NCI-H446 treated with DMSO at 0.1 percent for 48 hours (cell line): Measurements from ENCODE around the gene NUSAP1.
"Not testable (repeated sequence)": the region's sequence is repeated elsewhere in the genome, so short reads cannot be mapped to it uniquely, and the experiment has no call there.

ENCODE experiments used
- DNase-seq: peaks from one replicate; lab custom pipeline; 2025; lab: John Stamatoyannopoulos, UW

NUSAP1 gene, protein sequence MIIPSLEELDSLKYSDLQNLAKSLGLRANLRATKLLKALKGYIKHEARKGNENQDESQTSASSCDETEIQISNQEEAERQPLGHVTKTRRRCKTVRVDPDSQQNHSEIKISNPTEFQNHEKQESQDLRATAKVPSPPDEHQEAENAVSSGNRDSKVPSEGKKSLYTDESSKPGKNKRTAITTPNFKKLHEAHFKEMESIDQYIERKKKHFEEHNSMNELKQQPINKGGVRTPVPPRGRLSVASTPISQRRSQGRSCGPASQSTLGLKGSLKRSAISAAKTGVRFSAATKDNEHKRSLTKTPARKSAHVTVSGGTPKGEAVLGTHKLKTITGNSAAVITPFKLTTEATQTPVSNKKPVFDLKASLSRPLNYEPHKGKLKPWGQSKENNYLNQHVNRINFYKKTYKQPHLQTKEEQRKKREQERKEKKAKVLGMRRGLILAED

GRCh38 chr15:41332194-41333025 is at the start of gene NUSAP1, which contains the start of gene OIP5:
NUSAP1 (plus strand) TSS chr15:41332881; CDS start chr15:41332958, 77 bp downstream.
OIP5 (minus strand) TSS chr15:41332591; CDS start chr15:41332561, 30 bp downstream.
- peak; percentile 99 for DNase-seq

DNA sequence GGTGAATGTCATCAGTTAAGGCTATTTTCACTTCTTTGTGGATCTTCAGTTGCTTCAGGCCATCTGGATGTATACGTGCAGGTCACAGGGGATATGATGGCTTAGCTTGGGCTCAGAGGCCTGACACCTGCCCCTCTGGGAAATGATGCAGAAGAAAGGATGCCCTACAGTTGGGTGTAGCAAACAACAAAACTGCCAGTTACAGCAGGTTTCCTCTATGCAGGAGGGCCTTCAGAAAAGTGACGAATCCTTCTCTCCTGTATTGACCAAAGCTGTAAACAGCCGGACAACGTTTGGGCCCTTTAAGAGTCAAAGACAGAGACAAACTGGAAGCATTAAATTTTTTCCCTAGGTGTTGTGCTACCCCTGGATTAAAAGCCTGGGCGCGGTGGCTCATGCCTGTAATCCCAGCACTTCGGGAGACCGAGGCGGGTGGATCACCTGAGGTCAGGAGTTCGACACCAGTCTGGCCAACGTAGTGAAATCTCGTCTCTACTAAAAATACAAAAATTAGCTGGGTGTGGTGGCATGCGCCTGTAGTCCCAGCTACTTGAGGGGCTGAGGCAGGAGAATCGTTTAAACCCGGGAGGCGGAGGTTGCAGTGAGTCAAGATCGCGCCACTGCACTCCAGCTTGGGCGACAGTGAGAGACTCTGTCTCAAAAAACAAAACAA is 49.6 kb upstream of the NUSAP1 start:
- DNase-seq, result not testable (repeated sequence)

DNA sequence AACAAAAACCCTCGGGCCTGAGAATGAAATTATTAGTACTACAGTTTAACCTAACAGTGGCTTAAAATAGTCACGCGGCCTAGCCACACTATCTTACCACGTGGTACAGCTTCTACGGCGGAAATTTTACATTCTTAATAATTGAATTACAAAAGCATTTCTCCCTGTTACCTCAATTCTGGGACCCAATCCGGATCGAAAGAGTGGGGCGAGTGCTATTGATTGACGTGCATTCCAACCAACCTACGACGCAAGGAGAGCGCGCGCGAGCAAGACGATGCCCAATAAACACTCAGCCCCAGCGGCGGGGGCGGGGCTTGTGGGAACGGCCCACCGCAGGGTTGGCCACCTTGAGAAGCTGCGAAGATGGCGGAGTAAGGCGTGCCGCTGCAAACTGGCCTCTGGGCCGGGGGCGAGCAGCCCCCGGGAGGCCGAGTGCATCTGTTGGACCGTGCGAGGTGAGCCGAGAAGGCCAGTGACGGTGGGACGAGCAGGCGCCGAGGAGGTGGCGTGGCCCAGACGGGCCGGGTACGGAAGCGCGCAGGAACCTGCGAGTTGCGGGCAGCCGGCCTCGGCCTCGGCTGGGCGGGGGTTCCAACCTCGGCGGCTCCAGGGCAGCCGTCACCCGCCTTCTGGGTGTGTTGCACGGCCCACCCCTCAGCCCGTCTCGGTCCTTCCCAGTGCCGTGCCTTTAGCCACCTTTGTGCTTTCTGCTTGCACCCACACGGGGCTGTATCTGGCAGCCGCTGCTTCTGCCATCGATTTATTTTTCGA is 48.8 kb upstream of the NUSAP1 start:
- DNase-seq, result peak; percentile 98

DNA sequence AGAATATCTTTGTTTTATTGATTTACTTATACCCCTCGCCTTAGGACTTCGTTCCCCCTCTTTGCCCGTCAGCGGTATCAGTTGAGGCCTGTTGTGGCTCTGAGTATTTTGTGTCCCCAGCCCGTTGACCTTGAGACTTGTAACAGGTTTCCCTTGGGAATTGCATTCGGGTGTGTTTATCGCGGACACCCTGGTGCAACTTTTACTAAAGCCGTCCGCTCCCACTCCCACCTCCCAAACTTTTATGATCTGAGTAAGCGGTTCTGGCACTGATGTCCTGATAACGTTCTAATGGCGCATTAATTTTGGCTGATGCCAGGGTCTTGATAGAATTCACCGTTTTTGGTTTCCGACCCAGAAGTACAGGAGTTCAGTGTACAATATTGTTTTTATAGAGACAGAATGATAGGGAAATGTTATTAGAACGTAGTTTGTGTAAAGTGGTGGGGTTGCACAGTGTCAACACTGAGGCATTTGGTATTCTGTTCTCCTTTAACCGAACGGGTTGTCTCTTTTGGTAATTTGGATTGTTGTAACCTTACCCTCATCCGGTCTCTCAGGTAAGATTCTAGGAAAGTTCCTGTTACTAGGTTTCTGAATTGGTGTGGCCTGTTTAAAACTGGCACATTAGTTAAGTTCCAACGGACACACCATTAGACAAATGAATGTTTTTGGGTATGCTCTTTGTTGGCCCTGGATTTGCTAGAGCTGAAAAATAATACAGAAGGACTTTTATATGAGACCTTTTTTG is 48.1 kb upstream of the NUSAP1 start:
- no peak for DNase-seq

DNA sequence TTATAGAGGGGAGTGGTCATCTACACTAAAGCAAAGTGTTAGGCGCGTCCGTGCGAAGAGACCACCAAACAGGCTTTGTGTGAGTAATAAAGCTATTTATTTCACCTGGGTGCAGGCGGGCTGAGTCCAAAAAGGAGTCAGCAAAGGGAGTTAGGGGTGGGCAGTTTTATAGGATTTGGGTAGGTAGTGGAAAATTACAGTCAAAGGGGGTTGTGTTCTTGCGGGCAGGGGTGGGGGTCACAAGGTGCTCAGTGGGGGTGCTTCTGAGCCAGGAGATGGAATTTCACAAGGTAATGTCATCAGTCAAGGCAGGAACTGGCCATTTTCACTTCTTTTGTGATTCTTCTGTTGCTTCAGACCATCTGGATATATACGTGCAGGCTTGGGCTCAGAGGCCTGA is 47.4 kb upstream of the NUSAP1 start:
- DNase-seq, result no peak

DNA sequence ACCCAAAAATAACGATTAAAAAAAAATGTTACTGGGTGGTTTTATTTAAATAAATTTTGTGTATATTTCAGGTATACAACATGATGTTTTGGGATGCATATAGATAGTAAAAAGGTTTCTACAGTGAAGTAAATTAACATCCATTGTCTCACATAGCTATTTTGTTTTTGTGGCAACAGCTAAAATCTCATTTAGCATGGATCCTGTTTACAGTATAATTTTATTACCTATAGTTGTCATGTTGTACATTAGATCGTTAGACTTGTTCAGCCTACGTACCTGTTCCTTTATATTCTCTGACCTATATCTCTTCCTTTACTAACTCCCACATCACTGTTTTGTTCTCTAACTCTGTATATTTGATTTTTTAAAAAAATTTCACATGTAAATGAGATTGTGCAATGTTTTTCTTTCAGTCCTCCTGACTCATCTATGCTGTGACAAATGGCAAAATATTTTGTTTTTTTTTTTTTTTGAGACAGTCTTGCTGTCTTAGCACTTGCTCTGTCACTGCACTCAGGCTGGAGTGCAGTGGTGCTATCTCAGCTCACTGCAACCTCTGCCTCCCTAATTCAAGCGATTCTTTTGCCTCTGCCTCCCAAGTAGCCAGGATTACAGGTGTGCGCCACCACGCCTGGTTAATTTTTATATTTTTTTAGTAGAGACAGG is 45.9 kb upstream of the NUSAP1 start:
- DNase-seq, result no peak

DNA sequence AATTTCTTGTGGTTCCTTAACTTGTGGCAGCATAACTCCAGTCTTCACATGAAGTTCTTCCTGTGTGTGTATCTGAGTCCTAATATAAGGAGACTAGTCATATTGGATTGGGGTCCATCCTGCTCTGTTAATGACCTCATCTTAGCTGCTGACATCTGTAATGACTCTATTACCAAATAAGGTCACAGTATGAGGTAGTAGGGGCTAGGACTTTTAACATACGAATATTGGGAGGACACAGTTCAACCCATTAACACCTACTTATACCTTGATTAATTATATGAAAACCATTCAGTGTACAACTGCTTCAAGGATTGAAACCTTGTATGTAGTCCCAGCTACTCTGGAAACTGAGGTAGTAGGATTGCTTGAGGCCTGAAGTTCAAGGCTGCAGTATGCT is 44.2 kb upstream of the NUSAP1 start:
- DNase-seq, result no peak

- DNase-seq, result no peak
Observed at GRCh38 chr15:41289953-41290352, 42.7 kb upstream of the NUSAP1 start.

GRCh38 chr15:41291065-41291631 is 41.5 kb upstream of the NUSAP1 start:
- no peak for DNase-seq

GRCh38 chr15:41292521-41292920 is 40.2 kb upstream of the NUSAP1 start:
- no peak for DNase-seq

- DNase-seq, result not testable (repeated sequence)
Observed at GRCh38 chr15:41301139-41301538, 31.5 kb upstream of the NUSAP1 start.

- no peak for DNase-seq
Observed at GRCh38 chr15:41301587-41301986, 31.1 kb upstream of the NUSAP1 start.

GRCh38 chr15:41304149-41304770 is 28.4 kb upstream of the NUSAP1 start:
- no peak for DNase-seq

DNA sequence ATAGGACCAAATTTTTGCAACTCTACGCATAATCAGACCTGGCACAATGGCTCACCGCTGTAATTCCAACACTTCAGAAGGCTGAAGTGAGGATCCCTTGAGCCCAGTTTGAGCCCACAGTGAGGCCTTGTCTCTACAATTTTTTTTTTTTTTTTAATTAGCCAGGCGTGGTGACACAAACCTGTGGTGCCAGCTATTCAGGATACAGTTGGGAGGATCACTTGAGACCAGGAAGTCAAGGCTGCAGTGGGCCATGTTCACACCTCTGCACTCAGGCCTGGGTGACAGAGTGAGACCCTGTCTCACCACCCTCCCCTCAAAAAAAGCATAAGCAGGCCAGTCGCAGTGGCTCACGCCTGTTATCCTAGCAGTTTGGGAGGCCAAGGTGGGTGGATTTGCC is 25.0 kb upstream of the NUSAP1 start:
- DNase-seq, result no peak

DNA sequence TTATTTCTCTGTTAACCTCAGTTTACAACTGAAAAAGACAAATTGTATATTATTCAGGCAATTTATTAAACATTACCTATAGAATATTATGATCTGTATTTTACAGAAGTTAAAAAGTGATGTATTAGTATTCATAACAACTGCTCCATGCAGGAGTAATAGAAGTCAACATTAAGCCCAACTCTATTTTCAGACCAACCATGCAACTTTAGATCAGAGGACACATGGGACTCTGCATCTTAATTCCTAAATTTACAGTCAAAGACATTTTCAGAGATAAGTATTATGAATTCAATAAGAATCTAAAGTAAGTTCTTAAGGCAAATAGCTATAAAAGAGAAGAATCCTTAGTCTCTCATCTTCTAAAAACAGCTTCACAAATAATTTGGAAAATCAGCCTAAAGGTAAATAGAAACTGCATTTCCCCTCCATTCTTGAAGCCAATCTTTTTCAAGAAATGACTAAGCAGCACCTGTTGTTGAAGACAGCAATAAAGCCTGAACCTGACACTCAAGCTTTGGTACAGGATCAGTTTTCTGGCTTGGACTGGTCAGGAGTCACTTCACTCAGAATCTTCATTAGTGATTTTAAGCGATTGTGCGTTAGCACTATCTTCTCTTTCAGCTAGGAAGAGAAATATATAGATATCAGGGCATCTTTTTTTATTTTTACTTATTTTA is 23.3 kb upstream of the NUSAP1 start:
- DNase-seq, result no peak

DNA sequence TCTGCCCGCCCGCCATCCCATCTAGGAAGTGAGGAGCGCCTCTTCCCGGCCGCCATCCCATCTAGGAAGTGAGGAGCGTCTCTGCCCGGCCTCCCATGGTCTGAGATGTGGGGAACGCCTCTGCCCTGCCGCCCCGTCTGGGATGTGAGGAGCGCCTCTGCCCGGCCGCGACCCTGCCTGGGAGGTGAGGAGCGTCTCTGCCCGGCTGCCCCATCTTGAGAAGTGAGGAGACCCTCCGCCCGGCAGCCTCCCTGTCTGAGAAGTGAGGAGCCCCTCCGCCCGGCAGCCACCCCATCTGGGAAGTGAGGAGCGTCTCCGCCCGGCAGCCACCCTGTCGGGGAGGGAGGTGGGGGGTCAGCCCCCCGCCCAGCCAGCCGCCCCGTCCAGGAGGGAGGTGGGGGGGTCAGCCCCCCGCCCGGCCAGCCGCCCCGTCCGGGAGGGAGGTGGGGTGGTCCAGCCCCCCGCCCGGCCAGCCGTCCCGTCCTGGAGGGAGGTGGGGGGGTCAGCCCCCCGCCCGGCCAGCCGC is 11.8 kb upstream of the NUSAP1 start:
- not testable (repeated sequence) for DNase-seq

GRCh38 chr15:41323611-41324010 is 9.1 kb upstream of the NUSAP1 start:
- no peak for DNase-seq

DNA sequence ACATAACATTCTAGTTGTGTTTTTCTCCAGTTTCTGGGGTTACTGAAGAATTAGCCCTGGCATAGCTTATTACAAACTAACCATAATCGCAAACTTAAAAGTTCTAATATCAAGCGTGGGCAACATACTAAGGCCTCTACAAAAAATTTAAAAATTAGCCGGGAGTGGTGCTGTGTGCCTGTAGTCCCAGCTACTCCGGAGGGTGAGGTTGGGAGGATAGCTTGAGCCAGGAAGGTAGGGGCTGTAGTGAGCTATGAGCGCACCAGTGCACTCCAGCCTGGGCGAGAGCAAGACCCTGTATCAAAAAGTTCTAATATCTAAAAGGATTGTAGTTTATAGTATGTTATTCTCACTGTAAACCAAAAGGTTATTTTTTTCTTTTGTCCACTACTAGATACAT is 1.4 kb upstream of the NUSAP1 start:
- DNase-seq, result no peak

DNA sequence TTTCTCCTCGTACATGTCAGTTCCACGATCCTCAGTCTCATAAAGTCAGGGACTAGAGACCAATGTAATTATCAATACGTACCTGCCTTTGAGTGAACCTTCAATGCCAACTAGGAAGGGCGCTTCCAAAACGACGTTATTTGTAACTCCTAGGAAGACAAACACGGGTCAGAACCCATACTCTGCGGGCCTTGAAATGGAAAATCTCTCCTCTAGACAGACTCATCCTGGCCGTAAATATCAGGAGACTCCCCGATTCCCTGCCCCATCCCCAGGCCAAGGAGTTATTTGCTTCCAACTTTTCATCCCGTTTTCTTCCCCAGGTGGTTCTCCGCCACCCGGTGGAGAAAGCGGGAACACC is 868 bp upstream of the NUSAP1 start:
- no peak for DNase-seq
